ENCODE data around the gene NUDCD3. TPM values are rescaled to one million over a fixed set of nuclear protein-coding genes. Genes with fewer than 3 reads are reported as not detected.
A peak's percentile ranks its signal among the peaks of the same experiment; 100 is the strongest.

The NUDCD3 gene
- total RNA-seq, 1 donor from 2014 or later = 35.4 TPM

- Histone ChIP-seq H3K27ac (no peak overlapping the region), H3K4me1 (no peaks in the 10 kb centered on the region), H3F3A (ENCODE audit: low read depth) (no peaks in the 10 kb centered on the region), H3K4me2 (no peak overlapping the region), H3K4me3 (no peak overlapping the region), H2AFZ (replicated peaks) (no peak overlapping the region), H3K27me3 (no peaks in the 10 kb centered on the region), H3K36me3 (no peaks in the 10 kb centered on the region), H3K9ac (no peak overlapping the region), H3K79me2 (ENCODE audit: low read depth) (no peaks in the 10 kb centered on the region), H4K20me1 (ENCODE audit: low read depth) (no peaks in the 10 kb centered on the region), H3K9me3 (ENCODE audit: low read depth) (no peaks in the 10 kb centered on the region)
- Mint-ChIP-seq H3K36me3 (peaks cover 16% of the 10 kb centered on the region), H3K27ac (peak overlapping the region; percentile 46), H3K9me3 (no peaks in the 10 kb centered on the region), H3K4me1 (no peaks in the 10 kb centered on the region), H3K27me3 (ENCODE audit: insufficient read depth, low read depth) (peaks cover 7% of the 10 kb centered on the region), H3K4me3 (no peak overlapping the region)
- no peak for TF ChIP-seq EZH2 (IDR thresholded peaks at IDR 0.05)
- TF ChIP-seq EZH2phosphoT487 (IDR thresholded peaks at IDR 0.05) = no peak
- TF ChIP-seq CTCF (IDR thresholded peaks at IDR 0.05) = no peak
- DNase-seq (ENCODE audit: low spot score) = no peak
Measured at GRCh38 chr7:44380831-44381493, 109.5 kb downstream of the NUDCD3 start.

GRCh38 chr7:44380189-44380830 is 110.1 kb downstream of the NUDCD3 start:
- Histone ChIP-seq H2AFZ (replicated peaks) (no peak overlapping the region), H3K9ac (no peak overlapping the region), H3K36me3 (no peaks in the 10 kb centered on the region), H3K4me1 (no peaks in the 10 kb centered on the region), H3F3A (ENCODE audit: low read depth) (no peaks in the 10 kb centered on the region), H3K27me3 (no peaks in the 10 kb centered on the region), H3K9me3 (ENCODE audit: low read depth) (no peaks in the 10 kb centered on the region), H3K79me2 (ENCODE audit: low read depth) (no peaks in the 10 kb centered on the region), H3K4me3 (no peak overlapping the region), H4K20me1 (ENCODE audit: low read depth) (no peaks in the 10 kb centered on the region), H3K4me2 (no peak overlapping the region), H3K27ac (no peak overlapping the region)
- no peak overlapping the region for H3K4me3 Mint-ChIP-seq
- H3K4me1 Mint-ChIP-seq = no peaks in the 10 kb centered on the region
- no peaks in the 10 kb centered on the region for H3K9me3 Mint-ChIP-seq
- H3K27ac Mint-ChIP-seq = peak overlapping the region; percentile 63
- peaks cover 7% of the 10 kb centered on the region for H3K27me3 Mint-ChIP-seq (ENCODE audit: insufficient read depth, low read depth)
- TF ChIP-seq CTCF (IDR thresholded peaks at IDR 0.05) (no peak), EZH2phosphoT487 (IDR thresholded peaks at IDR 0.05) (no peak), EZH2 (IDR thresholded peaks at IDR 0.05) (no peak)
- peaks cover 14% of the 10 kb centered on the region for H3K36me3 Mint-ChIP-seq
- DNase-seq (ENCODE audit: low spot score) = no peak

- no peak for DNase-seq (ENCODE audit: low spot score)
- no peak for TF ChIP-seq EZH2phosphoT487 (IDR thresholded peaks at IDR 0.05)
- TF ChIP-seq CTCF (IDR thresholded peaks at IDR 0.05) = no peak
- TF ChIP-seq EZH2 (IDR thresholded peaks at IDR 0.05) = no peak
- Histone ChIP-seq H3K4me3 (no peak overlapping the region), H3K27me3 (no peaks in the 10 kb centered on the region), H3K4me1 (no peaks in the 10 kb centered on the region), H3K9ac (no peak overlapping the region), H3F3A (ENCODE audit: low read depth) (no peaks in the 10 kb centered on the region), H3K79me2 (ENCODE audit: low read depth) (no peaks in the 10 kb centered on the region), H3K27ac (no peak overlapping the region), H2AFZ (replicated peaks) (no peak overlapping the region), H4K20me1 (ENCODE audit: low read depth) (no peaks in the 10 kb centered on the region), H3K9me3 (ENCODE audit: low read depth) (no peaks in the 10 kb centered on the region), H3K36me3 (no peaks in the 10 kb centered on the region), H3K4me2 (no peak overlapping the region)
- no peak overlapping the region for H3K27ac Mint-ChIP-seq
- H3K27me3 Mint-ChIP-seq (ENCODE audit: insufficient read depth, low read depth) = peaks cover 7% of the 10 kb centered on the region
- no peak overlapping the region for H3K4me3 Mint-ChIP-seq
- H3K4me1 Mint-ChIP-seq = no peaks in the 10 kb centered on the region
- peaks cover 9% of the 10 kb centered on the region for H3K36me3 Mint-ChIP-seq
- no peaks in the 10 kb centered on the region for H3K9me3 Mint-ChIP-seq
Measured at GRCh38 chr7:44379366-44380188, 110.9 kb downstream of the NUDCD3 start.
